Immature natural killer cell (primary cell): ENCODE measurements around the gene NRXN3. TPM values are rescaled to one million over a fixed set of nuclear protein-coding genes. Genes with fewer than 3 reads are reported as not detected.

Experiments
- DNase-seq, 3 donors: peaks; one replicate each; pipeline ENCODE4 v3.0.0; 2022; ENCODE audit warnings: mixed read lengths in 1 of 3
- H3K27ac Mint-ChIP-seq, 6 donors: one replicate each; pipeline ENCODE4 v1.8.0; 2020; ENCODE audit warnings: mixed read lengths in 6 of 6, mild to moderate bottlenecking in 5 of 6, inconsistent platforms in 4 of 6, moderate library complexity in 3 of 6
- H3K27me3 Mint-ChIP-seq, 3 donors: one replicate each; pipeline ENCODE4 v1.8.0; 2020 to 2021; ENCODE audit warnings: low read depth in 3 of 3, mild to moderate bottlenecking in 3 of 3, mixed read lengths in 3 of 3, moderate library complexity in 3 of 3, inconsistent platforms in 1 of 3
- H3K36me3 Mint-ChIP-seq, 3 donors: one replicate each; pipeline ENCODE4 v1.8.0; 2020; ENCODE audit warnings: mixed read lengths in 3 of 3, inconsistent platforms in 2 of 3, mild to moderate bottlenecking in 2 of 3
- H3K4me1 Mint-ChIP-seq, 2 donors: one replicate each; pipeline ENCODE4 v1.8.0; 2020; ENCODE audit warnings: inconsistent platforms in 2 of 2, mild to moderate bottlenecking in 2 of 2, mixed read lengths in 2 of 2, moderate library complexity in 1 of 2
- H3K4me3 Mint-ChIP-seq, 5 donors: one replicate each; pipeline ENCODE4 v1.8.0; 2020; ENCODE audit warnings: mild to moderate bottlenecking in 5 of 5, mixed read lengths in 5 of 5, inconsistent platforms in 3 of 5, moderate library complexity in 3 of 5
- H3K9me3 Mint-ChIP-seq, 6 donors: one replicate each; pipeline ENCODE4 v1.8.0; 2020; ENCODE audit warnings: mild to moderate bottlenecking in 6 of 6, mixed read lengths in 6 of 6, inconsistent platforms in 4 of 6, moderate library complexity in 3 of 6
- polyA plus RNA-seq, 3 donors: library from polyadenylated mRNA; unstranded; fragments of 300-500 nt; fragmentation: Illumina TruSeq; gene quantifications; one replicate each; pipeline ENCODE4 v1.2.3, GENCODE V29; 2021

Gene NRXN3
- polyA plus RNA-seq, 3 donors from 2014 or later = not detected

DNA sequence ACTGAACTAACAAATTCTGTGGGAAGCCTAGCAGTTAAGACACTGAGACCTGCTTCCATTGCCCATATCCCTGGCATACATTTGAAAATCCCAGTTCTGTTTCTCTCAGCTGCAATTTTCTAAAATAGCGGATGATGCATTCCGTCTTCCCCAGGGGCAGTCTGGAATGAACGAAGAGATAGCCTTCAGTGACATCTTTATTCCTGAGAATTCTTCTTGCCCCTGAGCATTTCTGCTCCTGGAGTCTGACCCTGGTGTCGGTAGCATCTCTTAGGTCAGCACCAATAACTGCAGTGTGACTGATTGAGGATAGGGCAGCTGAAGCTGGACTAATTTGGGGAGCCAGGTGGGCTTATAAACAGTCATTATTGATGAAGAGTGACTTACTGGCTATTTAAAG lies 1488.6 kb downstream of the NRXN3 start:
- Mint-ChIP-seq H3K27me3 (peaks cover 0 to 3% (median 2%) of the 10 kb centered on the region in 3 donors), H3K4me3 (no peak overlapping the region), H3K27ac (no peak overlapping the region), H3K9me3 (peaks cover 2 to 23% (median 7%) of the 10 kb centered on the region in 6 donors), H3K36me3 (no peaks in the 10 kb centered on the region), H3K4me1 (no peaks in the 10 kb centered on the region)
- DNase-seq = no peak

DNA sequence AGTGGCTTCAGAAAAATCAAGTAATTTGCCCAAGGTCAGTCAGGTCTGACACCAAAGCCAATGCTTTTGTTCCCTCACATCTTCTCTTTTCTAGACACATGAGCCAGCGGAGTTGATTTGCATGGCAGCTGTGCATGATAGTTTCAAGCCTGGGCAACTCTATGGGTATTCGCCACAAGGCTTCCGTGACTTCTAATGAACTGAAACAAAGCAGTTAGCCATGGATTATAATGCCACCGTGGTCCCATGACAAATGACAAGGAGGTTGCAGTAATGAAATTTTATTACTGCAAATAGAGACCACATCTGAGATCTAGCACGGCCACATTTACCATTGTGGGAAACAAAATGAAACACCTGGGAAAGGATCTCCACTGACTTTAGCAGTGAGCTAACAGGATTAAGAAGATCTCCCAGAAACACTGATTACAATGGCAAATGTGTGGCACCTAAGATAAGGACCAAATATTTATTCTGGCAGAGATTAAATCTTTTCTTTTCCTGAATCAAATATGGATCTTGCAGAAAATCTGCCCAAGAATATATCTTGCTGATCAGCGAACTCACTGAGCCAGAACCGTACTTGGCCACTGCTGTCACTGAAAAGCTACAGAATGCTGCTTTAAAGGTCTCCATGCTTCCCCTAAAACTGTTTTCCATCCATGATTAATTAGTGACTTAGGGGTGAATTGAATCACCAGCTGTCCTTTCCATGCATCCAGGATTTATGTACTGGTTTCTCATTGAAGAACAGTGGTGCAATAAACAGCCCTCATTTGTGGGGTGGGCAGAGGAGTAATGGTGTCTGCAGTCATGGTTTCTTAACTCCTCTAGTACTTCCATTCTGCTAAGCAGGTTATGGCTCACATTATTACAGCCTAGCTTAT lies 1490.1 kb downstream of the NRXN3 start:
- Mint-ChIP-seq H3K4me1 (no peaks in the 10 kb centered on the region), H3K9me3 (peaks cover 2 to 29% (median 3%) of the 10 kb centered on the region in 6 donors), H3K27ac (no peak overlapping the region), H3K36me3 (peaks cover 0 to 4% (median 0%) of the 10 kb centered on the region in 3 donors), H3K4me3 (no peak overlapping the region), H3K27me3 (peaks cover 0 to 3% (median 2%) of the 10 kb centered on the region in 3 donors)
- no peak for DNase-seq

DNA sequence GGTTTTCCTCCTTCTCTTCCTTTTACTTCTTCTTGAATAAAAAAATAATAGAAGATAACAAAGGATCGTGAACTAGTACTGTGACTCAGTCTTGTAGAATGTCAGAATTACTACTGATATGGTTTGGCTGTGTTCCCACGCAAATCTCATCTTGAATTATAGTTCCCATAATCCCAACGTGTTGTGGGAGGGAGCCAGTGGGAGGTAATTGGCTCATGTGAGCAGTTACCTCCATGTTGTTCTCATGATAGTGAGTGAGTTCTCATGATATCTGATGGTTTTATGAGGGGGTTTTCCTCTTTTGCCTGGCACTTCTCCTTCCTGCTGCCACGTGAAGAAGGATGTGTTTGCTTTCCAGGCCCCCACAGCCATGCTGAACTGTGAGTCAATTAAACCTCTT lies 1491.6 kb downstream of the NRXN3 start:
- H3K36me3 Mint-ChIP-seq = peaks cover 0 to 4% (median 0%) of the 10 kb centered on the region in 3 donors
- H3K9me3 Mint-ChIP-seq = peaks cover 0 to 29% (median 5%) of the 10 kb centered on the region in 6 donors
- H3K4me1 Mint-ChIP-seq = no peaks in the 10 kb centered on the region
- DNase-seq = no peak
- no peak overlapping the region for H3K27ac Mint-ChIP-seq
- H3K4me3 Mint-ChIP-seq = no peak overlapping the region
- peaks cover 0 to 3% (median 2%) of the 10 kb centered on the region in 3 donors for H3K27me3 Mint-ChIP-seq

DNA sequence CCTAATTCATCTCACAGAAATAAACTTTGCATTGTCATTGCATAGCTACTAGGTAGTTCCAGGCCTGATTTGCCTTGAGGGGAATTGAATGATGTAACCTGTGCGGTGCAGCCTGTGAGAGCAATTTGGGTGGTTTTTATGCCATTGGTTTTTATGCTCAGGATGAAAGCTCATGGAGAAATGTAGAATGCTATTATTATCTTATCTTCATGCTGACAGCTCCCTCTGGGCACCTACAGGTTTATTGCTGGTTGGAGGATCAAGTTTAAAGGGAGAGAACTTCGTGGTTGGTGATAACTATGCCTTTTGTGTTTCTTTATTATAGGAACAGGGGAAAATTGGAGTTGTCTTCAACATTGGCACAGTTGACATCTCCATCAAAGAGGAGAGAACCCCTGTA lies 1493.3 kb downstream of the NRXN3 start:
- H3K9me3 Mint-ChIP-seq = peaks cover 0 to 36% (median 5%) of the 10 kb centered on the region in 6 donors
- H3K4me1 Mint-ChIP-seq = no peaks in the 10 kb centered on the region

DNA sequence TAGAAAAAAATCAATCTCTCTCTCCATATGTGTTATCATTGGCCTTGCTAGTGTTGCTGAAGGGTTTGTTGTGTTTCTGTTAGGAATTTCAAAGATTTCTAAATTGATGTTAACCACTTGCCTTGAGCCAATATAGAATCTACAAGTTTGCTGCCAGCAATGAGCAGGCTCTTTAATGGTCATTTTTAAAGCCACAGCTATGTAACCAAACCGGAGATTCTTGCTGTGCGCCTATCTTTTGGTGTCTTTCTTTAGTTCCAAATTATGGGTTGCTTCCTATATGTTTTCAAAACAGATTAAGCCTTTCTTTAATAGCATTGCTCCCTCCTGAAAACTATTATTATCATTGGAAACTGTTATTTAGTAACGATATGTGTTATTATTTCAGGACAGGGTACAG lies 1495.4 kb downstream of the NRXN3 start:
- no peak overlapping the region for H3K27ac Mint-ChIP-seq
- H3K36me3 Mint-ChIP-seq = peaks cover 0 to 4% (median 0%) of the 10 kb centered on the region in 3 donors
- DNase-seq = no peak
- no peaks in the 10 kb centered on the region for H3K4me1 Mint-ChIP-seq
- H3K27me3 Mint-ChIP-seq = peaks cover 0 to 6% (median 2%) of the 10 kb centered on the region in 3 donors
- H3K9me3 Mint-ChIP-seq = peaks cover 0 to 35% (median 5%) of the 10 kb centered on the region in 6 donors
- no peak overlapping the region for H3K4me3 Mint-ChIP-seq

More for the DNA sequence above, 1493.3 kb downstream of the NRXN3 start:
- Mint-ChIP-seq H3K27ac (no peak overlapping the region), H3K4me3 (no peak overlapping the region), H3K36me3 (peaks cover 0 to 4% (median 0%) of the 10 kb centered on the region in 3 donors), H3K27me3 (peaks cover 0 to 3% (median 2%) of the 10 kb centered on the region in 3 donors)
- no peak for DNase-seq

DNA sequence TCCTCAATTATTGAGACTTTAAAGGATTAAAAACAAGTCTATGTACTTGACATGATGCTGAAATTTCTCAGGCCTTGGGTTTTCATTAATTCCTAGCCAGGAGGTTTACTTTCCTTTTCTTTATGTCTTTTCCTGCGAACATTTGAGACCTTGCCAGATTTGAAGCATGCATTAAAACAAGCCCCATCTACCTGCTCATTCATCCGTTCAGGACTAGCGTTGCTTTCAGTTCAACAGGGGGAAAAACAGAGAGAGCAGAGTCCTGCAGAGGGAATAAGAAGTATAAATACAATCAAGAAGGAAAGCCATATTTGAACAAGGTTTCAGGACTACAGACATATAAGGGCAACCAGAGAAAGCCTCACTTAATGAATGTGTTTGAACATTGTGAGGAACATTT lies 1498.8 kb downstream of the NRXN3 start:
- Mint-ChIP-seq H3K4me3 (no peak overlapping the region), H3K36me3 (peaks cover 0 to 3% (median 0%) of the 10 kb centered on the region in 3 donors), H3K27me3 (peaks cover 0 to 3% (median 0%) of the 10 kb centered on the region in 3 donors), H3K4me1 (no peaks in the 10 kb centered on the region), H3K27ac (no peak overlapping the region), H3K9me3 (peaks cover 0 to 27% (median 5%) of the 10 kb centered on the region in 6 donors)
- no peak for DNase-seq

DNA sequence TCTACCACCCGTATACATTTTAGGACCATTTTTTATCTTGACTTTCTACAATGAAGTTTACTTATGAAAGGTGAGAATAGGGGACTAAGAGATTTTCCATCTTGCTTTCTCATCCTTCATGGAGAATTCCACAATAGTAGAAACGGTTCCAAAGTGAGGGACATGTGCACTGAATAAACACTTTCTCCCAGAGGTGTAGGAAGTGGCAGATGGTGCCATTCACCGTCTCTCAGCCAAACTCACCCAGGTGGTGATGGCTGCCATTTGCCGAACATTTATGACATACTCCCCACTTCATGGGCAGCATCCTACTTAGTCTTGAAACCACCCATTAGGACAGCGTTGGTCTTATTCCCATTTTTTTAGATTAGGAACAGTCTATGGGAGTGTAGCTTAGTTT lies 1500.6 kb downstream of the NRXN3 start:
- Mint-ChIP-seq H3K27me3 (peaks cover 0 to 3% (median 0%) of the 10 kb centered on the region in 3 donors), H3K4me3 (no peak overlapping the region), H3K9me3 (peaks cover 0 to 26% (median 3%) of the 10 kb centered on the region in 6 donors), H3K4me1 (no peaks in the 10 kb centered on the region), H3K36me3 (no peaks in the 10 kb centered on the region), H3K27ac (no peak overlapping the region)
- no peak for DNase-seq

DNA sequence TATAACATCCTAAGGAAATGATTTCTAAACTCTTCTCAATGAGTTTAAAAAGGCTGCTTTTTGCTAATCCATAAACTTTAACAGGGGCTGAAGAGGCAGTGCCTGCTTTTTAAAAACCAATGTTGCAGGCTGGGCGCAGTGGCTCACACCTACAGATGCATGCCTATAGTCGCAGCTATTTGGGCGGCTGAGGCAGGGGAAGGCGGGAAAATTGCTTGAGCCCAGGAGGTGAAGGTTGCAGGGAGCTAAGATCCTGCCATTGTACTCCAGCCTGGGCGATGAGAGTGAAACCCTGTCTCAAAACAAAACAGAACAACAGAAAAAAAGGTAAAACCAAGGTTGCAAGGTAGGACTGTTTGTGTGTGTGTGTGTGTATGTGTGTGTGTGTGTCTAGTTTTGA lies 1509.9 kb downstream of the NRXN3 start:
- Mint-ChIP-seq H3K36me3 (no peaks in the 10 kb centered on the region), H3K4me1 (no peaks in the 10 kb centered on the region), H3K9me3 (peaks cover 3 to 31% (median 6%) of the 10 kb centered on the region in 6 donors), H3K27ac (no peak overlapping the region), H3K27me3 (peaks cover 0 to 5% (median 0%) of the 10 kb centered on the region in 3 donors), H3K4me3 (no peak overlapping the region)
- no peak for DNase-seq

DNA sequence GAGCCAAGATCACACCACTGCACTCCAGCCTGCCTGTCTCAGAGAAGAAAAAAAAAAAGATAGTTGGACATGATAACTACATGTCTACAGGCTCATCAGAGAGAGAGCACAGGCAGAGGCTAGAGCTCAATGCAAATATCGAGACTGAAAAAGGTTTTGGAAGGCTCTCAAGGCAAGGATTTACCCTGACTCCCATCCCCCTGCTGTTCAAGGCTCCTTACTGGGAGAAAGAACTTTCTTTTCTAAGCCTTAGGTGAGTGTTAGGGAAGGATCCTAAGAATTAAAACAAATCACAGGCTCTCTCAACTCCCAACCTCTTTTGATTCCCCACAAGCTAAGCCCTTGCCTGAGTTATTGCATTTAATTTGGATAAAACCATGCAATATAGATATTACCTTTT lies 1516.0 kb downstream of the NRXN3 start:
- H3K36me3 Mint-ChIP-seq = no peaks in the 10 kb centered on the region
- no peaks in the 10 kb centered on the region for H3K4me1 Mint-ChIP-seq
- no peak overlapping the region for H3K4me3 Mint-ChIP-seq
- peaks cover 1 to 15% (median 7%) of the 10 kb centered on the region in 6 donors for H3K9me3 Mint-ChIP-seq
- H3K27ac Mint-ChIP-seq = no peak overlapping the region
- no peak for DNase-seq
- H3K27me3 Mint-ChIP-seq = peaks cover 0 to 3% (median 0%) of the 10 kb centered on the region in 3 donors

DNA sequence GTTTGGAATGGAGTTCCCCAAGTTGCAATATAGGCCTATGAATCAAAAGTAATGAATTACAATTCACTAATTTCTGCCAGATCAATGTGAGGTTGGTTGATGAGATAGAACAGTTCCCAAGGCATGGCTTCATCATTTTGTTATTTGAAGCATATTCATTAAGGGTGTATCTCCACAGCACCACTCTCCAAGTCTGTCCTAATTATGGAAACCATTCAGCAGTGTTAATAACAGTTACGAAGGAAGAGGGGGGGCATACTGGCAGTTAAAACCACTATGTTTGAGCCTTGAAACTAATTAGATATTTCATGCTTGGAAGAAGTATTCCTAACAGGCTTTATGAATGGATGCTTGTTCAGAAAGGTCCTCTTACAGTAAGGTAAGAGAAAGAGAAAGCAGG lies 1520.8 kb downstream of the NRXN3 start:
- no peak overlapping the region for H3K27ac Mint-ChIP-seq
- H3K27me3 Mint-ChIP-seq = peaks cover 0 to 1% (median 0%) of the 10 kb centered on the region in 3 donors
- no peak overlapping the region for H3K4me3 Mint-ChIP-seq
- H3K36me3 Mint-ChIP-seq = no peaks in the 10 kb centered on the region
- DNase-seq = no peak
- H3K4me1 Mint-ChIP-seq = no peaks in the 10 kb centered on the region
- peaks cover 0 to 11% (median 8%) of the 10 kb centered on the region in 6 donors for H3K9me3 Mint-ChIP-seq

DNA sequence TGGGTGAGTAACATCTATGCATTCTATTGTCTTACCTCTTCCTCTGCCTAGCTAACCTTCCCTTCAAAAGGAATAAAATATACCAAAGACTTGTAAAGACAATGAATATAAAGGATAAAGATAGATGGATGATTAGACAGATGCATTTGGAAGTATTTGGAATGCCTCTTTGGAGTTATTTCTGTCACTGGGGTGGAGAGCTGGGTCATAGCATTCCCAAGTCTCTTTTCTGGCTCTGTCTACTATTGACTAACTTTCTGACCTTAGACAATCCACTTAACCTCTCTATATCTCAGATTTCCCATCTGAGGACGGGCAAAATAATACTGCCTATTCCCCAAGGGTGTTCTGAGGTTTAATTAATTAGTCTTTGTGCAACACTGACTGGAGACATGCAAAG lies 1523.8 kb downstream of the NRXN3 start:
- H3K27ac Mint-ChIP-seq = no peak overlapping the region
- no peaks in the 10 kb centered on the region for H3K4me1 Mint-ChIP-seq
- peaks cover 0 to 1% (median 0%) of the 10 kb centered on the region in 3 donors for H3K27me3 Mint-ChIP-seq
- no peaks in the 10 kb centered on the region for H3K36me3 Mint-ChIP-seq
- no peak for DNase-seq
- no peak overlapping the region for H3K4me3 Mint-ChIP-seq
- H3K9me3 Mint-ChIP-seq = peaks cover 4 to 24% (median 10%) of the 10 kb centered on the region in 6 donors

DNA sequence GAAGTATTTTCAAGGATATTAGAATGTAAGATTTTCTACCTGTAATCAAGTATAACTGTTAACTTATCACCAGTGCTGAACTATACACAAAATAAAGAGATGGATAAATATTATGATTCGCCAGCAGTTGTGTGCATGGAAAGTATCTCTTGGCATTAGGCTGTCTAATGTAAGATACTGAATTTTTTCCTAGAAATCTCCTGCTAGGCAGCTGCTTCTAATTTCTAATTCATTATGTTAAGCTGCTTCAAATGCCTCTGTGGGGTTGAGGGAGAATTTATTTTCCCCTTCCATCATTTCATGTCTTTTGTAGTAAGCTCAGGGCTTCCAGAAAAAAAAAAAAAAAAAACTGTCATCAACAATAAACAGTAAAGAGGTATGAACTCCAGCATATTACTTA lies 1525.1 kb downstream of the NRXN3 start:
- Mint-ChIP-seq H3K4me3 (no peak overlapping the region), H3K27ac (no peak overlapping the region), H3K4me1 (no peaks in the 10 kb centered on the region), H3K36me3 (no peaks in the 10 kb centered on the region), H3K27me3 (peaks cover 0 to 1% (median 0%) of the 10 kb centered on the region in 3 donors), H3K9me3 (peaks cover 4 to 29% (median 10%) of the 10 kb centered on the region in 6 donors)
- no peak for DNase-seq

DNA sequence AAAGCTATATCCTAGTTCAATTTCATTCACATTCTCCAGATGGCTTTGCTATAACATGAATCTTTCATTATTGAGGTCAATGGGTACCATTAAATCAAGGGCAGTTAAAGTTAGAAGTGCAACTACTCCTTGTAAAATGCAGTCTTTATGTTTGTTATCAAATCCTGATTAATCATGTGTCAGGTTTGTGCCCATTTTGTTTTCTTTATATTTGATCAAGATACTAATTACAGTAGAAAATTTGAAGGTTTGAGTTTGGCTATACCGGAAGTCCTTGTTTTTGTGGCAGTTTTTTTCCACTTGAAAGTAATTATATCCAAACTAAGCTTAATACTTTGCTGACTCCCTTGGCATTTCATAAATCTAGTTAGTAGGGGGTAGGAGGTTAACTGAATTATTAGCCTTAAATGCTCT lies 1528.1 kb downstream of the NRXN3 start:
- Mint-ChIP-seq H3K4me1 (no peaks in the 10 kb centered on the region), H3K4me3 (no peak overlapping the region), H3K9me3 (peaks cover 4 to 19% (median 8%) of the 10 kb centered on the region in 6 donors), H3K27ac (no peak overlapping the region), H3K36me3 (no peaks in the 10 kb centered on the region), H3K27me3 (peaks cover 0 to 1% (median 0%) of the 10 kb centered on the region in 3 donors)
- DNase-seq = no peak

DNA sequence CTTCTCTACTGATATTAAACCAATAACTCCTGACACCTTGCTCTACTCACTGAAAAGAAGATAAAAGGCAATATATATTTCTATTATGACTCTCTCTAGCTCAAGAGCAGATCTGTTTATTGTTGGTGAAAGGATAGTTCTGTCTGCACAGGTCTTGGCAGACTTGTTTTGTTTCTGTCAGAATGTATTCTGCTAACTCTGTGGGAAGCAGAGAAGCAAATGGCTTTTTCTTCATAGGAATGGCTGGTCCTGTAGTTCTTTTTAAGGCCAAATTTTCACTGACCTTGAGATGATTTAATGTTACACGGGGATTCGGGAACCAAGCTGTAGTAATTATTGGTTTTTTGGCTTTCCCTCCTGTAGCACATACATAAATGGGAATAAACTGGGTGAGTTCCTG lies 1529.0 kb downstream of the NRXN3 start:
- Mint-ChIP-seq H3K27me3 (no peaks in the 10 kb centered on the region), H3K9me3 (peaks cover 2 to 19% (median 8%) of the 10 kb centered on the region in 6 donors), H3K4me3 (no peak overlapping the region), H3K4me1 (no peaks in the 10 kb centered on the region), H3K27ac (no peak overlapping the region), H3K36me3 (no peaks in the 10 kb centered on the region)
- DNase-seq = no peak
